ENCODE results near the gene CRISPLD2.

Gene CRISPLD2

DNA sequence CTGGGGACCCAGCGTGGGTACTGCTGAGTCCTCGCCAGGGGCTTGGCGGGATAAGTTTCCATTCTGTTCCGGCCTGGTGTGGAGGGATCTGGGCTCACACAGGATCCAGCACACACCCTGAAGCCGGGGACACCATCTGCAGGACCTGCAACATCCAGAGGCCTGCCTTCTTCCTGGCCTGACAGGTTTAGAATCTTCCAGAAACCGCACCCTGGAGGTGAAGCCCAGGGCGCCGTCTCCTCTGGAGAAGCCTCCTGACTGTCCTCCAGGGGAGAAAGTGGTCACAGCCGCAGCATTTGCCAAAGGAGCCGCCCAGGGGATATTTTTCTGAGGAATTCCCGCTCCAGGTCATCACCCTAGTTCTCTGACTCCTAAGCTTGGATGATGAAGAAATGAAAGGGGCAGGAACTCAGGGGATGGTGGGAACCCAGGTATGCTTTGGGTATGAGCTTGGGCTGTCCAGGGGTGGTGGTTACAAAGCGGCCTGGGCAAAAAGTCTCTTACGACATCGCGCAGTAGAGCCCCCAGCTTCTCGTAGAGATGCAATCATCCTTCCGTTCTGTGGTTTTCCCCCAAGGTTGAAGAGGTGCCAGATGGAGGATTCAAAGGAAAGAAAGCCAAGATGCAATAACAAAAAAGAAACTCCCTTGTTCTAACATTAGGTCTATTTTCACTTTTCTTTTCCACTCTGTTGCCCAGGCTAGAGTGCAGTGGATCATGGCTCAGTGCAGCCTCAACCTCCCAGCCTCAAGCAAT, 9.1 kb upstream of the CRISPLD2 start:
- TF ChIP-seq, protein P1, sequence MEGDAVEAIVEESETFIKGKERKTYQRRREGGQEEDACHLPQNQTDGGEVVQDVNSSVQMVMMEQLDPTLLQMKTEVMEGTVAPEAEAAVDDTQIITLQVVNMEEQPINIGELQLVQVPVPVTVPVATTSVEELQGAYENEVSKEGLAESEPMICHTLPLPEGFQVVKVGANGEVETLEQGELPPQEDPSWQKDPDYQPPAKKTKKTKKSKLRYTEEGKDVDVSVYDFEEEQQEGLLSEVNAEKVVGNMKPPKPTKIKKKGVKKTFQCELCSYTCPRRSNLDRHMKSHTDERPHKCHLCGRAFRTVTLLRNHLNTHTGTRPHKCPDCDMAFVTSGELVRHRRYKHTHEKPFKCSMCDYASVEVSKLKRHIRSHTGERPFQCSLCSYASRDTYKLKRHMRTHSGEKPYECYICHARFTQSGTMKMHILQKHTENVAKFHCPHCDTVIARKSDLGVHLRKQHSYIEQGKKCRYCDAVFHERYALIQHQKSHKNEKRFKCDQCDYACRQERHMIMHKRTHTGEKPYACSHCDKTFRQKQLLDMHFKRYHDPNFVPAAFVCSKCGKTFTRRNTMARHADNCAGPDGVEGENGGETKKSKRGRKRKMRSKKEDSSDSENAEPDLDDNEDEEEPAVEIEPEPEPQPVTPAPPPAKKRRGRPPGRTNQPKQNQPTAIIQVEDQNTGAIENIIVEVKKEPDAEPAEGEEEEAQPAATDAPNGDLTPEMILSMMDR (IDR thresholded peaks at IDR 0.05; ENCODE audit: insufficient read depth, low read length): no peak
- peak; percentile 70 for TF ChIP-seq POLR2AphosphoS5 (IDR thresholded peaks at IDR 0.05; ENCODE audit: low read depth)
- DNase-seq (ENCODE audit: low read depth in 1 of 2, low spot score in 1 of 2): peak; percentile 26 to 87
- no peaks in the 10 kb centered on the region for H3K27me3 ChIP-seq (ENCODE audit: insufficient read depth, poor library complexity, severe bottlenecking)
- peak overlapping the region; percentile 44 for H3K27ac ChIP-seq (replicated peaks)
- no peak overlapping the region for H3K4me3 ChIP-seq (replicated peaks; ENCODE audit: insufficient read depth, low read length)

DNA sequence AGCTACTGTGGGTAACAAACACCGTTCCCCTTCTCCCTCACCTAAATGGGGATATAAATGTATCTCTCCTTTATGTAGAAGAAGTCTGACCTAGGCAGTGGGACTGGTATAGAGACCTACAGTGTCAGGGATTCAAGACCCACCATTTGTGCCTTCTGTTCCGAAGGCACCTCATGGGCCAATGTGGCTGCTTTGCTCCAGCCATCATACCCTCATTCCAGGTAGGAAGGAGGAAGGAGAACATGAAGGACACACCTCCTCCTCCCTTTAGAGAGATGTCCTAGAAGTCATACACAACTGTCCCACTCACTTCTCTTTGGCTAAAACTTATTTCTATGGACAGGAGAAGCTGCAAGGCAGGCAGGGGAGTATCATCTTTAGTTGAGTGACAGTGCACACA, 8.3 kb upstream of the CRISPLD2 start:
- H3K4me3 ChIP-seq (replicated peaks; ENCODE audit: insufficient read depth, low read length): no peak overlapping the region
- H3K27ac ChIP-seq (replicated peaks): peak overlapping the region; percentile 44
- H3K27me3 ChIP-seq (ENCODE audit: insufficient read depth, poor library complexity, severe bottlenecking): no peaks in the 10 kb centered on the region
- no peak for DNase-seq (ENCODE audit: low read depth in 1 of 2, low spot score in 1 of 2)
- TF ChIP-seq POLR2AphosphoS5 (IDR thresholded peaks at IDR 0.05; ENCODE audit: low read depth): no peak
- TF ChIP-seq GABPA (IDR thresholded peaks at IDR 0.05; ENCODE audit: low read depth): no peak
- TF ChIP-seq, protein P1 (IDR thresholded peaks at IDR 0.05; ENCODE audit: insufficient read depth, low read length): no peak
- no peak for TF ChIP-seq SPI1 (IDR thresholded peaks at IDR 0.05; ENCODE audit: borderline replicate concordance, low read depth)
- TF ChIP-seq, protein P2, sequence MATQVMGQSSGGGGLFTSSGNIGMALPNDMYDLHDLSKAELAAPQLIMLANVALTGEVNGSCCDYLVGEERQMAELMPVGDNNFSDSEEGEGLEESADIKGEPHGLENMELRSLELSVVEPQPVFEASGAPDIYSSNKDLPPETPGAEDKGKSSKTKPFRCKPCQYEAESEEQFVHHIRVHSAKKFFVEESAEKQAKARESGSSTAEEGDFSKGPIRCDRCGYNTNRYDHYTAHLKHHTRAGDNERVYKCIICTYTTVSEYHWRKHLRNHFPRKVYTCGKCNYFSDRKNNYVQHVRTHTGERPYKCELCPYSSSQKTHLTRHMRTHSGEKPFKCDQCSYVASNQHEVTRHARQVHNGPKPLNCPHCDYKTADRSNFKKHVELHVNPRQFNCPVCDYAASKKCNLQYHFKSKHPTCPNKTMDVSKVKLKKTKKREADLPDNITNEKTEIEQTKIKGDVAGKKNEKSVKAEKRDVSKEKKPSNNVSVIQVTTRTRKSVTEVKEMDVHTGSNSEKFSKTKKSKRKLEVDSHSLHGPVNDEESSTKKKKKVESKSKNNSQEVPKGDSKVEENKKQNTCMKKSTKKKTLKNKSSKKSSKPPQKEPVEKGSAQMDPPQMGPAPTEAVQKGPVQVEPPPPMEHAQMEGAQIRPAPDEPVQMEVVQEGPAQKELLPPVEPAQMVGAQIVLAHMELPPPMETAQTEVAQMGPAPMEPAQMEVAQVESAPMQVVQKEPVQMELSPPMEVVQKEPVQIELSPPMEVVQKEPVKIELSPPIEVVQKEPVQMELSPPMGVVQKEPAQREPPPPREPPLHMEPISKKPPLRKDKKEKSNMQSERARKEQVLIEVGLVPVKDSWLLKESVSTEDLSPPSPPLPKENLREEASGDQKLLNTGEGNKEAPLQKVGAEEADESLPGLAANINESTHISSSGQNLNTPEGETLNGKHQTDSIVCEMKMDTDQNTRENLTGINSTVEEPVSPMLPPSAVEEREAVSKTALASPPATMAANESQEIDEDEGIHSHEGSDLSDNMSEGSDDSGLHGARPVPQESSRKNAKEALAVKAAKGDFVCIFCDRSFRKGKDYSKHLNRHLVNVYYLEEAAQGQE (IDR thresholded peaks at IDR 0.05; ENCODE audit: insufficient replicate concordance, low read depth): no peak

DNA sequence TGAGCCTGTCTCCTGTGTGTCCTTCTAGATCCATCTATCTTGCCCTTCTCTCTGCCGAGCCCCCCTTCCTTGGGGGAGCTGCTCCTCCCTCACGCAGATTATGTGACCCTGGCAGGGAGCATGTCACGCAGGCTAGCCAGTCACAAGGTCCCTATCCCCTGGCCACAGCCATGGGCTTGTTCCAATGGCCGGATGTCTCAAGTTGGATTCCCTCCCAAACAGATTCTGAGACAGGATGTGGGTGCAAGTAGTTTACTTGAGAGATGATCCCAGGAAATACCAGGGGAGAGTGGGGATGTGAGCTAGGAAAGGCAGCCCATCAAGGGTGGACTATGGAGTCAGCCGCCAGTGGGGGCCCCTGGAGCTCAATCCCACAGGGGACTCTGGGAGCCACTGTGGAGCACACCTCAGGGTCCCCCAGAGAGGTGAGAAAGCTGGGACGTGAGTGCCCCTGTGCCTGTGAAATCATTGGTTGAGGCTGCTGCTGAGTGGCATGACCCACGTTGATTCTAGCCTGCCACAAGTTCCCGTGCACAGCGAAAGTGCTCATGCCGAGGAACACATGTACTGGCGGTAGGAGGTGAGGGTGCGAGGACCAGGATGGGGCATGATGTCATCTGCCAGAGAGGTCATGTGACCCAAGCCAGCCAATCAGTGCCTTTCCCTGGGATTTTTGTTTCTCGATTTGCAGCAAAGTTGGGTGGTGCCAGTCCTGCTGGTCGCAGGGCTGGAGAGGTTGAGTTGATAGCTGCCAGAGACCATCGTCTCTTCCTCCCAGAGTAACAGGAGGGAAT, 6.4 kb upstream of the CRISPLD2 start:
- Histone ChIP-seq H3K4me3 (replicated peaks; ENCODE audit: insufficient read depth, low read length) (no peak overlapping the region), H3K27ac (replicated peaks) (no peak overlapping the region), H3K27me3 (ENCODE audit: insufficient read depth, poor library complexity, severe bottlenecking) (no peaks in the 10 kb centered on the region)
- TF ChIP-seq, protein P2 (IDR thresholded peaks at IDR 0.05; ENCODE audit: insufficient replicate concordance, low read depth): no peak
- TF ChIP-seq POLR2AphosphoS5 (IDR thresholded peaks at IDR 0.05; ENCODE audit: low read depth): no peak
- TF ChIP-seq, protein P1 (IDR thresholded peaks at IDR 0.05; ENCODE audit: insufficient read depth, low read length): no peak
- no peak for TF ChIP-seq SPI1 (IDR thresholded peaks at IDR 0.05; ENCODE audit: borderline replicate concordance, low read depth)
- no peak for TF ChIP-seq GABPA (IDR thresholded peaks at IDR 0.05; ENCODE audit: low read depth)
- no peak for DNase-seq (ENCODE audit: low read depth in 1 of 2, low spot score in 1 of 2)

Measured in HL-60 (cell line).